ENCODE measurements around the gene PIGU. TPM values are rescaled to one million over a fixed set of nuclear protein-coding genes. Genes with fewer than 3 reads are reported as not detected.

PIGU gene
- polyA plus RNA-seq, 3 donors, result 6.6 to 13.4 (median 11.1) TPM

DNA sequence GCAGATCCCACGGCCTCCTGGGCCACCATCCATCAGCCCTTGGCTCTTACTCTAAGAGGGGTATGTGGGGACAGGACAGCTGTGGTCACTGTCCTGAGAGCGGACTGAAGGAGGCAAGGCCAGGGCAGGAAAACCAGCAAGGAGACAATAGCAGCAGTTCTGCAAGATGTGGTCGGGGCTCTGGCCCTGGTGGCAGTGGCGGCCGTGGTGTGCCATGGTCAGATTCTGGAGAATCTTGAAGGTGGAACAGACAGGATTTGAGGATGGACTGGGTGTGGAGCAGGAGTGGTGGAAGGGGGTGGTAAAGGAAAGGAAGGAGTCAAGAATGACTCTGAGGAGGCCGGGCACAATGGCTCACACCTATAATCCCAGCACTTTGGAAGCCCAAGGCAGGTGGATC, 124.3 kb downstream of the PIGU start:
- H3K27ac ChIP-seq (ENCODE audit: low read depth, low read length), result no peak overlapping the region
- WGBS, 3 donors, result 94 to 99% (median 97%) methylated on average over 6 of the region's 6 CpGs

DNA sequence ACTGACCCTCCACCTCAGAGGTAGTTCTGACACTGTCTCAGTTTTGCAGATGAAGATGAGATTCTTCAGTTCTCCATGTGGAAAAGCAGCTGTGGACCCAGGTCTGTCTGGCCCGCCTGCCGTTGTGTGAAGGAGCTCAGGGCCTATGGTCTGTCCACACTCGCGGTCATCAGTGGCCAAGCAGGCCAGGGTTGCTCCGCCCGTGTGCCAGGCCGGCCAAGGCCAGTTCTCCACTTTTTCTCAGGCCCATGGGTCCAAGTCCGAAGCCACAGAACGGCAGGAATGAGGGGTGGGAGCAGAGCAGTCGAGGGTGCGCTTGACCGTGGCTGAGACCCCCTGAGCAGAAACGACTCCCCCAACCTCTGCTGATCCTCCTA, 127.0 kb downstream of the PIGU start:
- WGBS, 3 donors, result 88 to 95% (median 88%) methylated on average over 13 of the region's 13 CpGs

DNA sequence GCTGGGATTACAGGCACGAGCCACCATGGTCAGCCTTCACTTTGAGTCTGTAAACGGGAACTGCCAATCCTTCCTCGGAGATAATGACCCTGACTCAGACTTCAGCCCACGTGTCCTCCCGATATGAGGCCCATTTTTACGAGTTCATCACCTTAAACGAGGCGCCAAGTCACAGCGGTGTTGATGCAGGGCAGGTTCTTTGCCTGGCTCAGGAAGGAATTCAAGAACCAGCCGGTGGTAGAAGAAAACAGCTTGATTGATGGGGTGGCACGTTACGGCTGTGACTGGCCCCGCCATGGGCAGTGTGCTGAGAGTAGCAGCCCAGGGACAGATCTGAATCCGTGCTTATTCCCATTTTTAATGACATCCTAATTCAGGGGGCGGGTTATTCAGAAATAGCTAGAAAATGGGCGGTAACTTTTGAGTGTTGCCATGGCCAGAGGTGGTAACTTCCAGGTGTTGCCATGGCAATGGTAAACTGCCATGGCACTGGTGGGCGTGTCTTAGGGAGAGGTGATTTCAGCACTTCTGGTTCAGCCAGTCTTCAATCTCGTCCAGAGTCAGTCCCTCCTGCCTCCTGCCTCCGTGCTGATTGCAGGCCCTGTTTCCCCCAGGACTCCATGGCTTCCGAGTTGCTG, 127.5 kb downstream of the PIGU start:
- 59 to 61% (median 59%) methylated on average over 20 of the region's 20 CpGs for WGBS, 3 donors
- no peak overlapping the region for H3K27ac ChIP-seq (ENCODE audit: low read depth, low read length)

More for the DNA sequence above, 127.0 kb downstream of the PIGU start:
- no peak overlapping the region for H3K27ac ChIP-seq (ENCODE audit: low read depth, low read length)

DNA sequence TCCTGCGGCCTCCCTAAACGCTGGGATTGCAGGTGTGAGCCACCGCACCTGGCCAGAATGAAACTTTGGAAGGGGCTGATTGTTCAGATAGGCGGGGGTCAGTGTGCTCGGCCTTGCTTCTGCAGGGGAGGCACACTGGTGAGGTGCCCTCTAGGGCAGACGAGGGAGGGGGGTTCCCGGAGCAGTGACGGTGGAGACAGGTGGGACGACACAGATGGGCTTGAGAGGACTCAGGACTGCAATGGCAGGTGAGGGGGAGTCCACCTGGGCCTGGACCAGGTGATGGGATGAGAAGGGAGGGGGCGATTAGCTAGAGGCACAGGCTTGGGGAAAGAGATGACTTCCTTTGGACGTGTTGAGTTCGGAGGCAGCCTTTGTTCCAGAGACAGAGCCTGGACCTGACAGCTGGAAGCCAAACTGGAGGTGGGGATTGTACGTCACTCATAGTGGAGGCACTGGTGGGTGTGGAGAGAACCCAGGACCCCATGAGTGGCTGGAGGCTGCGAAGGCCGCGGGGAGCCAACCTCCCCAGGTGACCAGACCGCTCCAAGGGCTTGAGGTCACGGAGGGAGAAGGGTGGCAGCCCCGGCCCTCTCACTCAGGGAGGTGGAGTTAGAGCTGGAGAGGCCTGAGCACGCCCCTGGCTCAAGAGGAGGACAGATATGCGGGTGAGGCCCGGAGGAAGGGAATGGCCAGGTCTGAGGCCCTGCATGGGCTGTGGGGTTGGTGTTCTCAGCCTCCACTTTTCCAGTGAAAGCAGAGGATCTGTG, 128.9 kb downstream of the PIGU start:
- H3K27ac ChIP-seq (ENCODE audit: low read depth, low read length), result no peak overlapping the region
- WGBS, 3 donors, result 91 to 96% (median 94%) methylated on average over 22 of the region's 22 CpGs

DNA sequence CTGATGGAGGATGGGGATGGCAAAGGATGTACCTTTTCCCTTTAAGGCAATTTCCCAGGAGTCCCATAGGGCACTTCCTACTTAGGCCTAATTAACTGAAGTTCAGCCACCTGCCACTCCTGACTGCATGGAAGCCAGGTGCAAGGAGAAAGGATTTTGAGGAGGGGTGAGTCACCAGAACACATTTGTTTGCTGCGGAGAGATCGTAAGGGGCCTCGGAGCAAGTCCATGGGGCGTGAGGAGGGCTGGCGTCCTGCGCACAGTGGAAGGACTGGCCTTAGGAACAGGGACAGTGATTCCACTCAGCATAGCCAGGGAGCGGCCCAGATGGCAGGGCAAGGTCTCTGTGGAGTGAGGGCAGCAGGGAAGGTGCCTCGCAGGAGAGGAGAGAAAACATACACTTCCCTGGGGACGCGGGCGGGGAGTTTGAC, 130.1 kb downstream of the PIGU start:
- WGBS, 3 donors, result 82 to 87% (median 84%) methylated on average over 11 of the region's 11 CpGs
- H3K27ac ChIP-seq (ENCODE audit: low read depth, low read length), result no peak overlapping the region

DNA sequence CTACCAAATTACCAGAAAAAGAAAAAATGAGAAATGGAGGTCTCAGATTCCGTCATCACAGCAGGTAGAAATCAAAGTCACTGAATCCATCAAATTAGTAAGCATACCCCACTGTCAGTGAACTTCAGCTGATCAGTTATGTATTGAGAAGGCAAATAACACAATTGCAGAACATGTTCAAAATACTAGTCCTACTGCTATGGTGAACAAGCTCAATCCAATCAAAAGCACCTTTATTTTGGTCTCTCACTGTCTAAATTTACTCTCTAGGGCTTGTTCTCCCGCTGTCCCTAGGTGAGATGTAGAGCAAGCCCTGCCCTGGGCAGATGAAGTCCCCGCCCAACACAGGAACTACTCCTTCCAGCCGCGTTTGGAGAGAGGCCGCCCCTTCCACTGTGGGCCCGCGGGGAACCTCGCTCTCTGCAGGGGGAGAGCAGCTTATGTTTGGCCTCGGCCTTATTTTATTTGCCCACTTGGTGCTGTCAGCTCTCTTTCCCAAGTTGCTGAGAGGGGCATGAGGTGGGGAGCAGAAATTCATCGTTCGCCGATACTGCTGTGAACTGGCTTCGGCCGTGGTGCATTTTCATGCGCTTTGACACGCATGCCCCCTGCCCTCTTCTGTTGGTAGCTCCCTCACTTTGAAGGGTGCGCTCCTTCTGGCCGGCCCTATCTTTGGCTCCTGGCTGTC, 132.6 kb downstream of the PIGU start:
- 18 to 37% (median 18%) methylated on average over 18 to 19 of the region's 19 CpGs for WGBS, 3 donors

DNA sequence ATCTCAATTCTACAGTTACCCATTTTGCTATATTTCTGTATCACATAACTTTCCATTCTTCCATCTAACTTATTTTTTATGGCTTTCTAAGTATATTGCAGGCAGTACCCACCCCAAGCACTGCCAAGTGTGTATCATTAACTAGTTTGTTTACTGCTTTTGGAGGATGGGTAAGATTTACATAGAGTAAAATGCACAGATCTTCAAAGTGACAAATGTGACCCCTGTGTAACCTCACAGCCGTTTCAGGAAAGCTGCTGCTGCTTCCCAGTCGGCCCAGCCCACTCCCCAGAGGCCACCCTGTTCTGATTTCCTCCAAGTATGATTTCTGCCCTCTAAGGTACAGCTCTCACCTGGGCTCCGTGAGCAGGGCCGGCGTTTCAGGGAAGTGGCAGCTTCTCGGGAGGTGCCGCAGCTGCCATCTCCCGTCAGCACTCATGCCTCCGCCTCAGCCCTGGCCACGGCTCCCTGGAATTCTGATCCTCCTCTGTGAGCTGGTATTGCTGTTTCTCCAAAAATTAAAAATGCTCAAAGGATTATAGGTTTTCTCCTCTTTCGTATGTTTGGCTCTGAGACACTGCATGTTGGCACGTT, 133.3 kb downstream of the PIGU start:
- H3K27ac ChIP-seq (ENCODE audit: low read depth, low read length), result no peak overlapping the region
- WGBS, 3 donors, result 72 to 78% (median 75%) methylated on average over 12 of the region's 12 CpGs

More for the DNA sequence above, 132.6 kb downstream of the PIGU start:
- no peak overlapping the region for H3K27ac ChIP-seq (ENCODE audit: low read depth, low read length)

DNA sequence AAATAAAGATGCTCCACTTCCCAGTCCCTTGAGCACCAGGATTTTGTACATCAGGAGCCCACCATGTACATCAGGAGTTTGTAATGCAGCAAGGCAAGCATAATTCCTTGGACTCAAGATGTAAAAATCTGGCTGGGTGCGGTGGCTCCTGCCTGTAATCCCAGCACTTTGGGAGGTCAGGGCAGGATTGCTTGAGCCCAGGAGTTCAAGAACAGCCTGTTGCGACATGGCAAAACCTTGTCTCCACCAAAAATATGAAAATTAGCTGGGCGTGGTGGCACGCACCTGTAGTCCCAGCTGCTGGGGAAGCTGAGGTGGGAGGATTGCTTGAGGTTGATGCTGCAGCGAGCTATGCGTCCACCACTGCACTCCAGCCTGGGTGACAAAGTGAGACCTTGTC, 134.5 kb downstream of the PIGU start:
- H3K27ac ChIP-seq (ENCODE audit: low read depth, low read length), result no peak overlapping the region

DNA sequence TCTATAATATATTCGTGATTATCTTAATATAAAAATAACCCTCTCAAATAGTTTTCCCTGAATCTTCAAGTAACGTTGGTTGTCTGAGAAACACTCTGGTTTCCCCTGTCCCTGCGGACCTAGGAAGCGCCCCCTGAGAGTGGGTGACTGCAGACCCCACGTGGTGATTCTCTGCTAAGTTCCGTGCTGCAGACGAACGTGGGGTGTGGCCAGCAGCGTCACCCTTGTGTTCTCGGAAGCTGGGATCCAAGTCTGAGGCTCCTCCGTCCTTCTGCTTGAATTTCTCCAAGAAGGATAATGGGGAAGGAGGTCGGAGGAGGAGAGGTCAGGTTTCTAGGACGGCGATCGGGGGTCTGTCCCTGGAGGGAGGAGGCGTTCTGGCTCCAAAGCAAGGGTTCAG, 135.0 kb downstream of the PIGU start:
- WGBS, 3 donors, result 72 to 83% (median 82%) methylated on average over 16 of the region's 16 CpGs
- H3K27ac ChIP-seq (ENCODE audit: low read depth, low read length), result no peak overlapping the region

More for the DNA sequence above, 134.5 kb downstream of the PIGU start:
- 95 to 98% (median 96%) methylated on average over 6 of the region's 6 CpGs for WGBS, 3 donors

DNA sequence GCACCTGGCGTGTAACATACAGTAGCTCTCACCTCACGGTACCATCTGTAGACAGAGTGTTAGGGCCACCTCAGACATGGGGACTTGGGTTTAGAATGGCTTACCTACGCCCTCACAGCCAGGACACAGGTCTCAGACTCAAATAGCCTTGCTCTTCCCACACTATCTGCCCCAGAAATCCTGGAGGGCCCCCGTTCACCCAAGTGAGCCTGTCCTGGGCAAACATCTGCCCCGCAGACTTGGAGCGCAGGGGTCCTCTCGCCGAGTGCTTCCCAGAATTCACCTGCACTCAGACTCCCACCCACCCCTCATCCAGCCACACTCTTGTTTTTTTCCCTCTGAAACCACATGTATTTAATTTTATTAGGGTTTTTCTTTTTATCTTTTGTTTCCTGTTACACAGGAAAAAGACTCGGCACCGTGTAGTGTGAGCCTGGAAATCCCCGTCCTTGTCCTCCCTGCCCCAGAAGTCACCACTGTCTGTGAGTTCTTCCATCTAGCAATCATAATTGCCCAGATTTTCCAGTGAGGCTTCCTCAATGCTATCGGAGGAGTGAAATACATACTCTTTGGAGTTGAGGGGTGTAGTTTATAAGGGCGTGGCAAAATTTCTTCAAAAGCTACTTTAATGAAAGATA, 135.5 kb downstream of the PIGU start:
- 80 to 87% (median 82%) methylated on average over 13 of the region's 13 CpGs for WGBS, 3 donors

DNA sequence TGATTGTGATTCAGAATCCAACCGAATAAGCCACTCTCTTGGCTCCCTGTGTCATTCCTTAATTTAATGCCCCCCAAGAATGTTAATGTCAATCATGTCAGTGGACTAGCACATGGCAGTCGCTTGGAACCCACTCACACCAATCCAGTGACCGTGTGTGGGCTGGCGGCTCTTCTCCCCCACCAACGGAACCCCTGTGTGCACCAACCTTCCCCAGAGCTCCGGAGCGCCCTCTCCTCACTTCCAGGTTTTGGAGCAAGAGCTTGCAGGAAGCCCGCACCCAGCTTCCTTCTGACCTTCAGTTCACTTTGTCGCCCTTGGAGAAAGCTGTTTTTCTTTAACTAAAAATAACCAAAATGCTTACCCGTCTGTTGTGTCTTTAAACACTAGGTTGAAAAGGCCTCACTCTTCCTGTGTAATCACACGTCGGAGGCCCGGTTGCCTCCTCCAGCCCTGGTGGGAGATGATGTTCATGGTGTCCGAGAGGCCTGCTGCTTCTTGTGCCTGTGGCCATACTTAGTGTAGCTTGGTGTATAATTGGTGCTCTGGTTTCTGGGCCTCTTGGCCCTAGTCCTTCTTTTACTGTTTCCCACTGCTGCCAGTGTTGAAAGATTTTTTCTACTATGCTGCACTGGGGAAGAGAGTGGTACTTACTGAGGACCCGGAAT, 136.2 kb downstream of the PIGU start:
- 73 to 88% (median 80%) methylated on average over 15 of the region's 15 CpGs for WGBS, 3 donors
- H3K27ac ChIP-seq (ENCODE audit: low read depth, low read length), result no peak overlapping the region

More for the DNA sequence above, 135.5 kb downstream of the PIGU start:
- no peak overlapping the region for H3K27ac ChIP-seq (ENCODE audit: low read depth, low read length)

DNA sequence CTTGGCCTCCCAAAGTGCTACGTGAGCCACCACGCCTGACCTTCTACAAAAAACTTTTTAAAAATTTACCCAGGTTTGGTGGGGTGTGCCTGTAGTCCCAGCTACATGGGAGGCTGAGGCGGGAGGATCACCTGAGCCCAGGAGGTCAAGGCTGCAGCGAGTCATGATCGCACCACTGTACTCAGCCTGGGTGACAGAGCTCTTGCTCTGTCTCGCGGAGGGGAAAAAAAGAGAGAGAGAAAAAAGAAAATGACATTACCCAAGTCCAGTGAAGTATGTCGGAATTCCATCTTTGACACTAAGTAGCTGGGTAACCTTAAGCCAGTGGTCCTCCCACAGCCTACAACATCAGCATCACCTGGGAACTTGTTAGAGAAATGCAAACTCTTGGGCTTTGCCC, 137.1 kb downstream of the PIGU start:
- WGBS, 3 donors, result 94 to 96% (median 95%) methylated on average over 8 of the region's 8 CpGs

DNA sequence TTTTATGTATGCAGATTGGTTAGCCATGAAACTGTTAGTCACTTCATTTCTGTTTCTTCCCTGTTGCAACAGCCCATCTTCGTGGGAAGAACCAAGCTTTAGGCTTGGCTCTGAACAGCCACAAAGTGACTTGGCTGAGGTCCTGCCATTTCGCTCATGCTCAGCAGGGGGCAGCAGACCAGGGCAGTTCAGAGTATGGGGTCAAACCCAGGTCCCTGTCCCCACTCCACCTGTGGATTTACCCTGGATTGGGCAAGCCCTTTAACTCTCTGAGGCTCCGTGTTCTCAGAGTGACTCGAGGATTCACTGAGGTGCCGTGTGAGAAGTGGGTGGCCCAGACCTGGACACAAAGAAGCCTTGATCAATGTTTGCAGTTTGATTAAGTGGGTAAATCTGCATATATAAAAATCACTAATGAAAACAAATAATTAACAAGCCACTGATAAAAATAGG, 138.2 kb downstream of the PIGU start:
- no peak overlapping the region for H3K27ac ChIP-seq (ENCODE audit: low read depth, low read length)
- WGBS, 3 donors, result 32 to 50% (median 41%) methylated on average over 5 of the region's 5 CpGs

More for the DNA sequence above, 137.1 kb downstream of the PIGU start:
- H3K27ac ChIP-seq (ENCODE audit: low read depth, low read length), result no peak overlapping the region

DNA sequence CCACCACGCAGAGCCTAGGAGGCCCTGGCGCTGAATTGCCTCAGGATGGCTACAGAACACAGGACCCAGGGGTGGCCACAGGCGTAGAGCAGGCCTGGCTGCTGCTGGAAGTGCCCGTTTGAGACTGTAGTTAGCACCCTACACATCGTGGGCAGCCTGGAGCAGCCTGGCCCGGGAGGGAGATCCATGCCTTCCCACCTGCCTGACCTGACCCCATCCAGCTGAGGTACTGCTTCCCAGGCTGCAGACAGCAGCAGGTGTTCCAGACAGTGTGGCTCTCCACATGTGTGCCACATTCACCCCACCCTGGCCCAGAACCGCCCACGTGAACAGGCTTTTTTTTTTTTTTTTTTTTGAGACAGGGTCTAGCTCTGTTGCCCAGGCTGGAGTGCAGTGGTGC, 139.2 kb downstream of the PIGU start:
- no peak overlapping the region for H3K27ac ChIP-seq (ENCODE audit: low read depth, low read length)
- WGBS, 3 donors, result 89 to 95% (median 93%) methylated on average over 8 of the region's 8 CpGs

DNA sequence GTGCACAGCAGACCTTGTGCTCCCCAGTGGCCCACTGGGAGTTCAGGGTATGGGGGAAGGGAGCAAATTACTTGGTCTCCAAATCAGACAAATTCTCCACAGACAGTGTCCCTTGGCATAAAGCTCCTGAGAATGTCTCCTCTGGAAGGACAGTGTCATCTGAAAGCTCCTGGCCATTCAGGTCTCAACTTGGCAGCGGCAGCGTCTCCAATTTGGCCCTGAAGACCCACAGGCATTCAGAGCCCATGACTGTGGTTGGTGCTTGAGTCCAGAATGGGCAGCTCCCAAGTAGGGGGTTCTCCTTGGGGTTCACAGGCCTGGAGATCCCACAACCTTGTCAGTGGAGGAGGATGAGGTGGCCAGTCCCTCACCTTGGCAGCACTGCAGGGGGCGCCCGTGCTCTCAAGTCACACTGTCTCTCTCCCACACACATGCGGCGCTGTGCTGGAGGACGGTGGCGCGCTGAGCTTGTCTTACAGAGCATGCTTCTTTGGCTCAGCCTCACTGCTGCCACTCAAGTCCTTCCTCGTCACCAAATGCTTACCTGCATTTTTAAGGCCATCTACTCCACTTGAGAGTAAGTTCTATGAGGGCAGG, 140.0 kb downstream of the PIGU start:
- H3K27ac ChIP-seq (ENCODE audit: low read depth, low read length), result no peak overlapping the region
- 59 to 77% (median 63%) methylated on average over 10 of the region's 10 CpGs for WGBS, 3 donors

DNA sequence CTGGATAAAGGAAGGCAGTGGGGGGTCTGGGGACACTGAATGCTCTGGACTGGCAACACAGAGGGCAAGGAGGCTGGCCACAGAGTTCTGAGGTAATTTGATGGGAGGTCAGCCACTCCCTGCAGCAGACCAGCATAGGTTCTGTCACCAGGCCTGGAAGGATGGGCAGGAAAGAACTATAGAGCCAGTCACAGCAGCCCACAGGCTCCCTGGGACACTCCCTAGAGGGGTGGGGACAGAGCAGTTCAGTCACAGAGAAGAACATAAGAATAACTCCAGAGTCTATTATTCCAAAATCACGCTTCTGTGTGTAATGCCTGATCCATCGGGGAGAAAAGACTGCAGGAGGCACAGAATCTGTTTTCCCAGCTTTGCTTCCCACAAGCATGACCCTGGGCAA, 141.0 kb downstream of the PIGU start:
- 93 to 96% (median 94%) methylated on average over 2 of the region's 2 CpGs for WGBS, 3 donors
- H3K27ac ChIP-seq (ENCODE audit: low read depth, low read length), result no peak overlapping the region

DNA sequence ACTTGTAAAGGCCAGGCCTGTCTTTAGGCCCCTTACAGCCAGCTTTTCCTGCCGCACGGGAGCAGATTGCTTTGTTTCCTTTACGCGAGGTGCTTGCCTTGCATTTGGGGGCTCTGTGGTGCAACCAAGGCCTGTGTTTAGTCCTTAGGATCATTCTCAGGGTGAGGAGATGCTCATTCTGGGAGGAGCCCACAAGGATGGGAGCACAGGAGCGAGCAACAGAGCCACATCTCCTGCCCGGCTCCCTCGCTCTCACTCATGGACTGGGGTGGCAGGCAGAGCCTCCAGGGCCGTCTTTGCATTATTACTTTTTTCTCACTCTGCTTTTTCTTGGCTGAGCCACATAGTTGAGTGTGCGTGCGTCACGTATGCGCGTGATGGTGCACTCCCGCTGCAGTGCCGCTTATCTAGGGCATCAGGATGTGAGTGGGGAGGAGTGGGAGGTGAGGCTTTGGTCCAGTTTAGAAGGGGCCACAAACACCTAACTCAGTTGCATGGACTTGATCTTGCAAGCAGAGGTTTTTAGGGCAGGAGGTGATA, 141.5 kb downstream of the PIGU start:
- WGBS, 3 donors, result 90 to 94% (median 93%) methylated on average over 15 of the region's 15 CpGs
- no peak overlapping the region for H3K27ac ChIP-seq (ENCODE audit: low read depth, low read length)
